ENCODE results near the gene GADL1.

Gene GADL1
- total RNA-seq = 0 reads per million in 4 donors

- DNase-seq = peak in 1 of 5 donors; percentile 22
Measured at GRCh38 chr3:30894521-30895251, at the start of gene GADL1. Gene GADL1, minus strand, starts transcription at chr3:30894661. Its CDS starts 47 bp downstream, at chr3:30894614.

GRCh38 chr3:30944124-30944523 is 49.7 kb upstream of the GADL1 start:
- DNase-seq = no peak

- DNase-seq = no peak
Measured at GRCh38 chr3:30943206-30943605, 48.7 kb upstream of the GADL1 start.

- DNase-seq = no peak
Measured at GRCh38 chr3:30941342-30941741, 46.9 kb upstream of the GADL1 start.

GRCh38 chr3:30940740-30941139 is 46.3 kb upstream of the GADL1 start:
- no peak for DNase-seq

- peak in 1 of 5 donors; percentile 29 for DNase-seq
Measured at GRCh38 chr3:30934208-30934550, 39.7 kb upstream of the GADL1 start.

- DNase-seq = no peak
Measured at GRCh38 chr3:30933478-30934207, 39.2 kb upstream of the GADL1 start.

- DNase-seq = no peak
Measured at GRCh38 chr3:30932513-30933098, 38.1 kb upstream of the GADL1 start.

GRCh38 chr3:30924763-30925162 is 30.3 kb upstream of the GADL1 start:
- DNase-seq = no peak

GRCh38 chr3:30919564-30919963 is 25.1 kb upstream of the GADL1 start:
- DNase-seq = no peak

GRCh38 chr3:30918761-30919160 is 24.3 kb upstream of the GADL1 start:
- DNase-seq = no peak

GRCh38 chr3:30915782-30916181 is 21.3 kb upstream of the GADL1 start:
- DNase-seq = no peak

- no peak for DNase-seq
Measured at GRCh38 chr3:30914696-30915095, 20.2 kb upstream of the GADL1 start.

GRCh38 chr3:30913176-30913575 is 18.7 kb upstream of the GADL1 start:
- no peak for DNase-seq

- DNase-seq = no peak
Measured at GRCh38 chr3:30912301-30912700, 17.8 kb upstream of the GADL1 start.

GRCh38 chr3:30908456-30909037 is 14.1 kb upstream of the GADL1 start:
- no peak for DNase-seq

GRCh38 chr3:30904996-30905395 is 10.5 kb upstream of the GADL1 start:
- DNase-seq = no peak

- DNase-seq = no peak
Measured at GRCh38 chr3:30895329-30895728, 868 bp upstream of the GADL1 start.

- no peak for DNase-seq
Measured at GRCh38 chr3:30893678-30894325, 659 bp downstream of the GADL1 start.

GRCh38 chr3:30890907-30891306 is 3.6 kb downstream of the GADL1 start:
- DNase-seq = no peak

- no peak for DNase-seq
Measured at GRCh38 chr3:30886888-30887287, 7.6 kb downstream of the GADL1 start.

GRCh38 chr3:30878862-30879261 is 15.6 kb downstream of the GADL1 start:
- no peak for DNase-seq

- DNase-seq = no peak
Measured at GRCh38 chr3:30875505-30875904, 19.0 kb downstream of the GADL1 start.

Data from T-helper 1 cell (primary cell).